Esophagus (tissue), 2 donors: ENCODE results near the gene TPSD1. TPM values are rescaled to one million over a fixed set of nuclear protein-coding genes. Genes with fewer than 3 reads are reported as not detected.
"Not testable (repeated sequence)": the region's sequence is repeated elsewhere in the genome, so short reads cannot be mapped to it uniquely, and the experiment has no call there.

ENCODE experiments used
- H3K27ac ChIP-seq, 2 donors: one replicate each; pipeline ENCODE4 v1.5.1; 2013; ENCODE audit warnings: low read depth in 2 of 2, mild to moderate bottlenecking in 2 of 2, inconsistent platforms in 1 of 2, low read length in 1 of 2, moderate library complexity in 1 of 2
- H3K27me3 ChIP-seq, 2 donors: one replicate each; pipeline ENCODE4 v1.6.1; 2013; ENCODE audit warnings: low read length in 2 of 2, control low read depth in 1 of 2, mild to moderate bottlenecking in 1 of 2; ENCODE audit not compliant: insufficient read depth in 2 of 2, control insufficient read depth in 1 of 2
- H3K36me3 ChIP-seq, 2 donors: one replicate each; pipeline ENCODE4 v1.6.1; 2013; ENCODE audit warnings: low read length in 1 of 2; ENCODE audit not compliant: control insufficient read depth in 2 of 2, insufficient read depth in 2 of 2
- H3K4me1 ChIP-seq, 2 donors: one replicate each; pipeline ENCODE4 v1.6.1; 2013; ENCODE audit warnings: low read length in 1 of 2; ENCODE audit not compliant: control insufficient read depth in 2 of 2, insufficient read depth in 2 of 2
- H3K4me3 ChIP-seq, 2 donors: one replicate each; pipeline ENCODE4 v1.5.1; 2013; ENCODE audit warnings: low read length in 2 of 2, mild to moderate bottlenecking in 2 of 2, low read depth in 1 of 2, moderate library complexity in 1 of 2
- H3K9me3 ChIP-seq, 2 donors: one replicate each; pipeline ENCODE4 v1.6.1; 2013; ENCODE audit warnings: mild to moderate bottlenecking in 2 of 2, low read depth in 1 of 2, low read length in 1 of 2, moderate library complexity in 1 of 2; ENCODE audit not compliant: control insufficient read depth in 2 of 2, insufficient read depth in 1 of 2
- WGBS, 2 donors: extraction: QIAGEN DNeasy Blood & Tissue Kit; methylation state at CpG; one replicate each; pipeline ENCODE4 v1.1.7; 2013; 5-methylcytosine and 5-hydroxymethylcytosine counted together
- polyA plus RNA-seq, 2 donors: library from polyadenylated mRNA; stranded (reverse); fragments of 200-250 nt; gene quantifications; one replicate each; pipeline ENCODE4 v1.2.3, GENCODE V29; 2013
- donor health status: healthy with polysubstance abuse.
- donor health status: Bipolar disorder and iron deficiency.

TPSD1 gene
- polyA plus RNA-seq, 2 donors = 0.83 to 1.5 TPM

- not testable (repeated sequence) for H3K27ac ChIP-seq, H3K4me3 ChIP-seq, H3K9me3 ChIP-seq, H3K27me3 ChIP-seq, H3K36me3 ChIP-seq, H3K4me1 ChIP-seq
- 79 to 83% methylated on average over 7 to 8 of the region's 9 CpGs for WGBS, 2 donors
These were observed 16.3 kb upstream of the TPSD1 start for GRCh38 chr16:1239575-1239974.

GRCh38 chr16:1240436-1240835 lies 15.4 kb upstream of the TPSD1 start, which contains the start of gene TPSAB1:
TSS of gene TPSAB1 (plus strand) at chr16:1240705. CDS start at chr16:1240939, 234 bp downstream.
- H3K27ac ChIP-seq, H3K36me3 ChIP-seq, H3K9me3 ChIP-seq, H3K4me3 ChIP-seq, H3K4me1 ChIP-seq, H3K27me3 ChIP-seq: not testable (repeated sequence)
- WGBS, 2 donors = 44 to 50% methylated on average over 5 to 8 of the region's 12 CpGs

GRCh38 chr16:1241081-1241480 lies 14.8 kb upstream of the TPSD1 start:
- H3K4me1 ChIP-seq, H3K4me3 ChIP-seq, H3K27ac ChIP-seq, H3K27me3 ChIP-seq, H3K36me3 ChIP-seq, H3K9me3 ChIP-seq: not testable (repeated sequence)
- WGBS, 2 donors = 75 to 82% methylated on average over 10 to 12 of the region's 15 CpGs

- H3K4me3 ChIP-seq, H3K27ac ChIP-seq, H3K27me3 ChIP-seq, H3K36me3 ChIP-seq, H3K4me1 ChIP-seq, H3K9me3 ChIP-seq: not testable (repeated sequence)
- 44 to 46% methylated on average over 7 of the region's 11 CpGs for WGBS, 2 donors
These were observed 12.5 kb upstream of the TPSD1 start for GRCh38 chr16:1243363-1243762.

GRCh38 chr16:1243907-1244850 lies 11.7 kb upstream of the TPSD1 start:
- not testable (repeated sequence) for H3K4me3 ChIP-seq, H3K9me3 ChIP-seq, H3K36me3 ChIP-seq, H3K4me1 ChIP-seq, H3K27me3 ChIP-seq, H3K27ac ChIP-seq
- 61 to 68% methylated on average over 27 to 31 of the region's 32 CpGs for WGBS, 2 donors

GRCh38 chr16:1244881-1245280 lies 11.0 kb upstream of the TPSD1 start:
- Histone ChIP-seq H3K27ac (no peak overlapping the region), H3K27me3 (no peaks in the 10 kb centered on the region), H3K36me3 (no peaks in the 10 kb centered on the region), H3K4me1 (no peaks in the 10 kb centered on the region), H3K4me3 (no peak overlapping the region), H3K9me3 (no peaks in the 10 kb centered on the region)
- WGBS, 2 donors = 63 to 65% methylated on average over 11 to 12 of the region's 12 CpGs

GRCh38 chr16:1245452-1246020 lies 10.3 kb upstream of the TPSD1 start:
- Histone ChIP-seq H3K27me3 (no peaks in the 10 kb centered on the region), H3K36me3 (no peaks in the 10 kb centered on the region), H3K27ac (no peak overlapping the region), H3K4me1 (no peaks in the 10 kb centered on the region), H3K9me3 (no peaks in the 10 kb centered on the region), H3K4me3 (no peak overlapping the region)
- 44 to 45% methylated on average over 22 of the region's 22 CpGs for WGBS, 2 donors

GRCh38 chr16:1247903-1248537 lies 7.8 kb upstream of the TPSD1 start:
- not testable (repeated sequence) for H3K27me3 ChIP-seq, H3K4me3 ChIP-seq, H3K9me3 ChIP-seq, H3K36me3 ChIP-seq, H3K27ac ChIP-seq, H3K4me1 ChIP-seq
- WGBS, 2 donors = 76 to 84% methylated on average over 13 to 14 of the region's 14 CpGs

- 69 to 85% methylated on average over 3 to 6 of the region's 43 CpGs for WGBS, 2 donors
- H3K36me3 ChIP-seq, H3K4me3 ChIP-seq, H3K9me3 ChIP-seq, H3K27me3 ChIP-seq, H3K4me1 ChIP-seq, H3K27ac ChIP-seq: not testable (repeated sequence)
These were observed 6.7 kb upstream of the TPSD1 start for GRCh38 chr16:1249031-1249755.
